CD4-positive, alpha-beta T cell treated with Interleukin-15 for 1 hour (primary cell): ENCODE data around the gene HLX.

Experiments
- DNase-seq: peaks from one replicate; pipeline ENCODE4 v3.0.0-alpha.2; 2020

Gene HLX

DNA sequence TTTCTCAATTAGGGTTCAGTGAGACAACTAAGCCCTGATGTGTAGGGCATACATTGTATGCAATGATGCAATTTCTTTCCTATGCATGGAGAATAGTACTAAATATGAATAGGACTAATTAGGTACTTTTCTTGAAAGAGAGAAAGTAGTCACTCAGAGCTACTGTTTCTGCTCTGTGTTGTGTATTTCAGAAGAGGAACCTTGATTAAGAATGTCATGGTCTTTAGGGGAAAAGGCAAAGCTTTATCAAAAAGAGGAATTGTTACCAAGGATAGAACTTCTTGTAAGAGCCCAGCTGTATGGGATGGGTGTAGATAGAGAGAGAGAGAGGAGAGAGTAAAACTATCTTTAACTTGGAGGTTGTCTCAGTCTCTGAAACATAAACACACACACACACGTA, 49.1 kb downstream of the HLX start:
- no peak for DNase-seq

DNA sequence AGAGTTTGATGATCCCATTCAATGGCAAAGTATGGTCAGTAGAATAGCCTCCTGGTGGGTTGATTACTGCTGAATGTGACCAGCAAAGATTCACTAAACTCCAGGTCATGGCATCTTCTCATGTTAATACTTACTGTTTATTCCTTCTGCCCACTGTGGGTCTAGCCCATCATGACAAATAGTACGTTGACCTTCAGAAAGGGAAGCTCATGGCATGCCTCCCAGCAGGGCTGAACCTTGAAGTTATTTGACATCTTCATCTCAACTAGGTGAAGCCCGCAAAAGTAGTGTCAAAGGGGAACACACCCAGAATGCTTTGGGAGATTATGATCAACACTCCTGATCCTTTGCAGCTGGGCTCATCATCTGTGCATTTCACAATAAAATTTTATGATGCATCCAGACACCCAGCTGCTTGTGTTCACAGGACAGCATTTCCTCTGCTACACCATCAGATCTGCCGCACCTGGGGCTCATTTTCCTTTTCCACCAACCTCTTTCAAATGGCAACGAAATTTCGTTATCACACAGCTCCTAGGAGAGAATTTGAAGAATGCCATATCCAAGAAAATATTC, 49.6 kb downstream of the HLX start:
- DNase-seq: no peak

DNA sequence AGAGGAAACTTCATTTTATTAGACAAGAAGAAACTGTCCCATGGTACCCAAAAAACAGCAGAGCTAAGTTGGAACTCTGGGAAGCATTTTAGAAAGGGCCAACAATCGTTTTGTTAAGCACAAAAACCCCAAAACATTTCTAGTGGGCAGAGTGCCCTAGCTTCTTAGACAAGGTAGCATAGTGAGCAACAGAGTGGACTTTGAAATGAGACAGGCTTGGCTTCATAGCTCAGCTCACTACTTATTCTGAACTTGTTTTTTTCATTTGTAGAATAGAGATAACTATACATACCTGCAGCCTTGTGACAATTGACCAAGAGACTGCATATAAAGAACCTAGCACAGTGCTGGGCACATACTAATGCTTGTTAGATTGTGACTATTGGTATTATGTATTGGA, 50.1 kb downstream of the HLX start:
- no peak for DNase-seq
